Suppressor macrophage treated with lipopolysaccharide for 1 hour (primary cell): ENCODE measurements around the gene FOXS1.

ENCODE experiments used
- DNase-seq, 3 donors: peaks; one replicate each; pipeline ENCODE4 v3.0.0-alpha.2; 2020 to 2022

Gene FOXS1

DNA sequence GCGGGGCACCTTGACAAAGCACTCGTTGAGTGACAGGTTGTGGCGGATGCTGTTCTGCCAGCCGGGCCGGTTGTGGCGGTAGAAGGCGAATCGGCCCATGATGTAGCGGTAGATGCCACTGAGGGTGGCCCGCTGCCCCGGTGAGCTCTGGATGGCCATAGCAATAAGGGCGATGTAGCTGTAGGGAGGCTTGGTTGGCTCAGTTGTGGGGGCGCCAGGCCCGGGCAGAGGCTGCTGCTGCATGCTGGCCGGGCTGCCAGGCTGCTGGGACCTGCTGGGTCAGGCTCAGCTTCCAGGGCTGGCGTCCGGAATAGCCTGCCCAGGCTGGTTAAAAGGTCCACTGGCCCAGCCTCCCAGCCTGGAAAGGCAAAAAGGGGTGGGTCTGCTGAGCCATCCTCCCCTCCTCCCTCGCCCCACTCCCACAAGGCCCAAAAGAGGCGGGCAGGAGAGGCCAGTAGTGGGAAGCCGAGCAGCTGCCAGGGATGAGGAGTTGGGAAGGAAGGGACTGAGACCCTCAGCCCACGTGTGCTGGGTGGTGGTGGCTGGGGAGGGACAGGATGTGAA lies at the start of gene FOXS1:
FOXS1 (minus strand) TSS at position 305 of the 564 bp plus-strand sequence; CDS start at position 243, 62 bp downstream.
- DNase-seq: no peak

DNA sequence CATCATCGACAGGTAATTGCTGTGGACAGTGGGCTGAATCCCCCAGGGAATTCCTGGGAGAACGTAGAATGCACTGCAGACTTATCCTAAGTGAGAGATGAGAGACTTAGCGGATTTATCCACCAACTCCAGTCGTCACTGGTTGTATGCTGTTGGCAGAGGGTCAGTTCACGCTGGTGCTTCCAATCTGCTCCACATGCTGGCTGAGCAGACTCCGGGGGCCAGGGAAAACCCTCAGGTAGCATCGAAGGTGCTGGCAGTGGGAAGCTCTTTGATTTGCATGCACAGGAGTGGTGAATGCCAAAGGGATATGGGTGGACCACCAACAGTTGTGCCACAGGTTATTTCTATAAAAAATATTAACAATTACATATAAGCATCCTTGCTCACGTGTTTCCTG lies 45.2 kb upstream of the FOXS1 start:
- no peak for DNase-seq

DNA sequence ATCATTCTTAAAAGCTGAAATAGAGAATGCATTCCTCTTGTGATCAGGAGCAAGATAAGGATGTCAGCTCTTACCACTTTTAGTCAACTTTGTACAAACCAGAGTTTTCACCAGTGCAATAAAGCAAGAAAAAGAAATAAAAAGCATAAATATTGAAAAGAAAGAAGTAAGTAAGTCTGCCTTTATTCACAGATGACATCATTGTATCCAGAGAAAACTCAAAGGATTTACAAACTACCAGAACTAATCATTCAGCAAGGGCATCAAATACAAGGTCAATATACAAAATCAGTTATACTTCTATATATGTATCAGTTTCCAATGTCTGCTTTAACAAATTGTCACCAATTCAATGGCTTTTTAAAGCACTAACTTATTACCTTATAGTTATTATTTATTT lies 38.4 kb upstream of the FOXS1 start:
- no peak for DNase-seq

DNA sequence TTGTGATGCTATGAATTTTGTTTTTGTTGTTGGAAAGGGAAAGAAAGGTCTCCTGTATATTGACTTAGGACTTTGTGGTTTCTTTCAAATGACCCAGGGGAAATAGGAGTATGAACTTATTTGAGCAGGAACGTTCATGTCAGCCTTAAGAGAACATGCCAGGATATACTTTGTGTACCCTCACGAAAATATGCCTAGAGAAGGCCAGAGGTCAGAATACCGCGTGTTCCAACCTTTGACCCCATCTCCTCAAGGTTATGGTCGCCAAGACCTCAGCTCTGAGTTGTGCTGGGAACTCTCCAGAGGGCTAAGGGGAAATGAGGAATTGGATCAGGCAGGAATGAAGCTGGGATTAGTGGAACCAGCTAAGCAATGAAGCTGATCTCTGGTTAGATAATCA lies 36.5 kb upstream of the FOXS1 start:
- no peak for DNase-seq

DNA sequence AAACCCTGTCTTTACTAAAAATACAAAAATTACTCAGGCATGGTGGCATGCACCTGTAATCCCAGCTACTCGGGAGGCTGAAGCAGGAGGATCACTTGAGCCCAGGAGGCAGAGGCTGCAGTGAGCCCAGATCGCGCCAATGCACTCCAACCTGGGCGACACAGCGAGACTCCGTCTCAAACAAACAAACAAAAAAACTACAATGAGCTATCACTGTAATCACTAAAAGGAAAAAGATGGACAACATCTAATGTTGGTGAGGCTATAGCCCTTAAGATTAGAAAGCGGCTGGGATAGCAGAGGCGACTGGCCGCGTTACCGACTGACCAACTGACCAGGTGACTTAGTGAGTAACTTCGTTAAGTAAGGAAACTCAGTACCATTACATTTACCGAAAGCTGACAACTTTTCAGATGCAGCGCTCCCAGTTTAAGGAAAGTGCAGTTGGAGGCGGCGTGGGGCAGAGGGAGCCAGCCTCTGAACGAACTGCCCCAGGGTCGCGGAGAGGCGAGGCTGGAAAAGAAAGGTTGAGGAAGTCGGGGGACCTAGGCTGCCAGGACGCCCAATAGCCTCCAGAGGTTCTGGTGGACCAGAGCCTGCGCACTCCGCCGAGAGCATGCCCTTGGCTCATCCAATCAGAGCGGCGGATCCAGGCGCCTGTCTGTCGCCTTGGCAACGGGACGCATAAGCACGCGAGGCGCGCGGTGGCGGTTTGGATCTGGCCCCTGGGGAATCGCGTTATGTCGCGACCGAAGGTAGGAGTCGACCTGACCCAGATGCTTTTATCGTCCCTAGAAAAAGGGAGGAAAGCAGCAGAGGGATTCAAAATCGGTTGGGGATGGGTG lies 34.0 kb upstream of the FOXS1 start:
- peak; percentile 97 to 98 (median 97) for DNase-seq

DNA sequence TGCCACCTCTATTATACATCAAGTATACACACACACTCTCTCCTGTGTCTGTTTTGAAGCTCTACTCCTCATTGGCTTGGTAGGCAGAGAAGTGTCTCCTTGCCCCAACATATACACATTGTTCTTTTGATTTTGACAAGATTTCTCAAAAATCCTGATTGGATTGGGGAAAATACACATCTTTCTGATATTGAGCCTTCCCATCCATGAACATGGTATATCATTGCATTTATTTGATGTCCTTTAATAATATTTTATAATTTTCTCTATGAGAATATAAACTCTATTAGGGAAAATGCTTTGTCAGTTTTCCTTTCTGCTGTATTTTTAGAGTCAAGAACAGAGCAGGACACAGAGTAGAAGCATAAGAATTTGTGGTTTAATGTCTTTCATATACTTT lies 32.3 kb upstream of the FOXS1 start:
- no peak for DNase-seq

DNA sequence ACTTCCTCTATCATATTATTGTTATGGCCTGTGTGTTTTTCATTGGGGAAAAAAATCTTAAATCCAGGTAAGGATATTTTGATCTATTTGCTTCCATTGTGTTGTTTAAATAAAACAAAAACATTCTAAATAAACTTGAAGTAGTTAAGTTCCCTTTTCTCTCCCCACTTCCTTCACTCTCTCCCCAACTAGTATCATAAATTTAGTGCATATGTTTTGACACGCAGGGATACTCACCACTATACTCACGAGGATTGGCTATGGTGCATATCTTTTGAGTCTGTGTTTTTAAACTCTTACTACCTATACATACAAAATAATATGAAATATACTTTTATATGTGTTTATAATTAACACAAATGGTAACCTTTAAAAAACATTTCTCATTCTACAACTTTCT lies 30.3 kb upstream of the FOXS1 start:
- peak in 2 of 3 donors; percentile 31 to 39 for DNase-seq

DNA sequence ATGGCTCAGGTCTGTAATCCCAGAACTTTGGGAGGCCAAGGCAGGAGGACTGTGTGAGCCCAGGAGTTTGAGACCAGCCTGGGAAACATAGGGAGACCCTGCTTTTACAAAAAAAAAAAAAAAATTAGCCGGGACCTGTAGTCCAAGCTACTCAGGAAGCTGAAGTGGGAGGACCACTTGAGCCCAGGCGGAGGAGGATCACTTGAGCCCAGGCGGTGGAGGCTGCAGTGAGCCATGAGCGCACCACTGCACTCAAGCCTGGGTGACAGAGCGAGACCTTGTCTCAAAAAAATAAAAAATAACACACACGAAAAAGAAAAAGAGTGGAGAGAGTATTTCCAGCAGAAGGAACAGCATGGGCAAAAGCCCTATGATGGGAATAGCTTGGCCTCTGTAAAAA lies 27.0 kb upstream of the FOXS1 start:
- DNase-seq: no peak

DNA sequence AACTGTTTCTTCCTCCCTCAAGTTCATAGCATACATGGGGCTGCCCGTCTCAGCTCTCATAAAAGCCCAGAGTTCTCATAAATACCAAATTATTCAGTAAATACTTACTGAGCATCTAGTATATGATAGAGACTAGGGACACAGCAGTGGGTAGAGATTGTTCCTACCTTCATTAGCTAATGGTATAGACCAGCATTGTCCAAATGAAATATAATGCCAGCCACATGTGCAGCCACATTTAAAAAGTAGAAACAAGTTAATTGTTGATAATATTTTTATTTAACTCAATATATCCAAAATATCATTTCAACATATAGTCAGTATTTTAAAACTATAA lies 26.2 kb upstream of the FOXS1 start:
- no peak for DNase-seq

DNA sequence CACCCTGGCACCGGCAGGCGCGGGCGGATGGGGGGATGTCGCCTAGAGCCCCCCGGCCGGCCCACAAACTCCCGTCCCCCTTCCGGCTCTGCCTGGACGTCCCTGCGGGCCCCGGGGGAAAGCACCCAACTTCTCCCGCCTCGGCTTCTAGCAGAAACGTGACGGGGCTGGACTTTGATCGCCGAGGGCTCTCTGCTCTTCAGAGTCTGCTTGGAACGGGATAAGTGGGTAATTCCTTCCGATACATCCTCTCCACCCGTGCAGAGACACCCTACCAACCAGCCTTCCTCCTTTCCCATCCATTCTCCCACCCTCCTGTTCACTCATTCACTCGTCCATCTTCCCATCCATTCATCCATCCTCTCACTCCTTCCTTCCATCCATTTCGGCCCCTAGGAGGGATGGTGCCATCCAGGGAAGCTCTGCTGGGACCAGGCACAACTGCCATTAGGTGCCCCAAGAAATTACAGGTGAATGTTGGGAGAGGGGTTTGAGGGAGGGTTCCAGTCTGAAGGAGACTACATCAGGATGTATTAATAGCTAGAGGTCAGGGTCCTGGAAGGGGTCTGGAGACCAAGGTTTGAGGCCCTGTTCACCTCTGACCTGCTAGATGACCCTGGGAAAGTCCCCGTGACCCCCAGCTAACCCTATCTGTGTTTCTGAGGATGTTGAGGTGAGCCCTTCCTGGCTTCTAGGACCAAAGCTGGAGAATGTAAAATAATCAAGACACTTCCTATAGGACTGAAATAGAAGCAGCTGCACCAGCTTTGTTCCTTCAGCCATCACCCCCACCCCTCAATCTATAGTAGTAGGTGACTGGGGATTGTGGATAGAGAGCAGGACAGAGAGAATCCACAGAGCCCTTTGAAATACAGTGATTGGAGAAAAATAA lies 25.6 kb upstream of the FOXS1 start:
- DNase-seq: peak in 2 of 3 donors; percentile 27 to 63

DNA sequence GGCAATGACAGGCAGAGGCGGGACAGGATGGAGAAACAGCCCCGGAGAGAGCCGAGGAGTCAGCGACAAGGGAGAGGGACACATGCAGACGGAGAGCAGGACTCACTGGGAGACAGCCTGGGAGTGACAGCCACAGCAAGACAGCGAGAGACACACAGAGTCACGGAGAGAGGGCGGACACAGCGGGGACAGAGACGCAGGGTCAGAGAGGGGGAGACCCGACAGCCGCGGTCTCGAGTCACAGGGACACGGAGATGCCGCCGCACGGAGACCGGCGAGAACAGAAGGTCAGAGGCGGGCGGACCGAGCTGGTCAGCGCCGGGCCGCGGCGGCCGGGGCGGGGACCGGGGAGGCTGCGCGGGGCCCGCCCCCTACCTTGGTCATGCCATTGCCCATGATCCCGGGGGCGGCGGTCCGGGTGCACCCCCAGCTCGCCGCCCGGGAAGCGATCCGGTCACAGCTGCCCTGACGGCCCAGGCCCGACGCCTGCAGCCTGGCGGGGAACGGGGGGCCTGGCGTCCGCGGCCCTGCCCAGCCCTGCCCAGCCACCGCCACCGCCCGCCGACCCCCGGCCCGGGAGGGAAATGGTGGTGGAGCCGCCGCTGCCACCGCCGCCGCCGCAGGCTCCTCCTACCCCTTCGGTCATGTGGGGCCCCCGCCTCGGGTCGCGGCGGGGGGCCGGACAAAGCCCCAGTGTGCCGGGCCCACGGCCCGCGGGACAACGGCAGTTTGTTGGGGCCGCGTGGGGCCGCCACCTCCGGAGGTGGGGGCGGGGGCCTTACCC lies 24.7 kb upstream of the FOXS1 start, which contains the start of the genes DUSP15 and TTLL9:
DUSP15 (minus strand) TSS at position 586 of the 784 bp plus-strand sequence; CDS start at position 396, 190 bp downstream.
TTLL9 (plus strand) TSS at position 693 of the 784 bp plus-strand sequence. CDS start 493 bp downstream, outside the sequence.
- peak; percentile 34 to 73 (median 50) for DNase-seq

DNA sequence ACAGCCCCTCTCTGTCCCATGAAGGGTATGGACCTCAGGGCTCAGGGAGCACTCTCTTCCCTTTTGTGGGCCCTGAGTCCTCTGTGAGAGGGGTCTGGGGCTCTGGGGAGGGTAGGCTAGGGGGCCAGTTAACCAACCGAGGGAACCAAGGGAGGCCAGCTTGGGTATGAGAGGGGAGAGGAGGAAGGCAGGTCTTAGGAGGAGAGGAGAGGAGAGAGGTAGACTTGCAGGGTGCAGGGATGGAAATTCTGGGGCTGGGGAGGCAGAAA lies 24.2 kb upstream of the FOXS1 start:
- DNase-seq: no peak

DNA sequence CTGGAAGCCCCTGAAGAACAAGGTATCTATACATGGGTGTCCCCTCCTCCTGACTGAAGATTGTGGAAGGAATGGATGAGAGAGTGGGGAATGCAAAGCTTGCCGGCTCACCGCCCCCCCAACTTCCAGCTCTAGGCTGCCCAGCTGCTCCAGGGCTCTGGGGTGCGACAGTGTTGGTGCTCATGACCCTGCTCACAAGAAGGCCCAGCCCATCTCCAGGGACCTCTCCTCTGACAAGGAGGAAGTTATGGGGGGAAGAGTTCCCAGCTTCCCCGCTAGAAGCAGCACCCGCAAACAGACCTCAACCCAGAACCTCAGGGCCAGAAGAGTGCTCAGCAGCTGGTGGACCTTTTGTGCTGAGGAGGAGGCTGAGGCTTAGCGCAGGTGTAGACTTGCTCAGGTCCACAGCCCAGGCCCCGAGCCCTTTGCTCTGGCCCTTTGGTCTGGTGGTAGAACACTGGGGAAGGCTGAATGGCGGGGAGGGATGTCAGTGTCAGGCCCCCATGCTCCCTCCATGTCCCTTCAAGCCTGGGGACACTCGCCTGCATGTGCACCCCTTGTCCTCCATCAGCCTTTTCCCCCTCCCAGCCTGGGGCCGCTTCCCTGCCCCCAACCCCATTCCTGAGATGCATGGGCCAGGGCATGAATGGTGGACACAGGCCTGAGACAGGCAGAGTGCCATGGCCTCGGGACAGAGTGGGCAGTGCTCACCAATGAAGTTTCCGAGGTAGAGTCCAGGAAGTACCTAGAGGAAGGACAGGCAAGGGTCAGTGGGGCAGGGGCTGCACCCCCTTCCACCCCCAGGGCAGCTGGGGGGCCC lies 23.7 kb upstream of the FOXS1 start:
- DNase-seq: no peak

DNA sequence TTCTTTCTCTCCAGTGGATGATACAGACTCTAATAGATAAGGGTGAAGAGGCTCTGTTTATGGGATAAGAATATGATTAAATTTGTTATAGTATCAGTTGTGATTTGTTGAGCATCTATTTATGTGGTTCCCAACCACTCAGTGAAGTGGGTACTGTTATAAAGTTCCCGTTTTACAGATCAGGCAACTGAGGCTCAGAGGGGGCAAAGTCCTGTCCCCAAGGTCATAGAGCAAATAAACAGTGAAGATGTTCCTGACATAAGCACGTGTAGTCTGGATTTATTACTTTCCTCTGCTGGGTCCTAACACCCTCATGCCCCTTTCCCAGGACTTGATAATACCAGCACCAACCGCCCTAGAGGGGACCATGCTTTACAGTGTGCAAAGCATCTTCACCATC lies 20.8 kb upstream of the FOXS1 start:
- DNase-seq: no peak

DNA sequence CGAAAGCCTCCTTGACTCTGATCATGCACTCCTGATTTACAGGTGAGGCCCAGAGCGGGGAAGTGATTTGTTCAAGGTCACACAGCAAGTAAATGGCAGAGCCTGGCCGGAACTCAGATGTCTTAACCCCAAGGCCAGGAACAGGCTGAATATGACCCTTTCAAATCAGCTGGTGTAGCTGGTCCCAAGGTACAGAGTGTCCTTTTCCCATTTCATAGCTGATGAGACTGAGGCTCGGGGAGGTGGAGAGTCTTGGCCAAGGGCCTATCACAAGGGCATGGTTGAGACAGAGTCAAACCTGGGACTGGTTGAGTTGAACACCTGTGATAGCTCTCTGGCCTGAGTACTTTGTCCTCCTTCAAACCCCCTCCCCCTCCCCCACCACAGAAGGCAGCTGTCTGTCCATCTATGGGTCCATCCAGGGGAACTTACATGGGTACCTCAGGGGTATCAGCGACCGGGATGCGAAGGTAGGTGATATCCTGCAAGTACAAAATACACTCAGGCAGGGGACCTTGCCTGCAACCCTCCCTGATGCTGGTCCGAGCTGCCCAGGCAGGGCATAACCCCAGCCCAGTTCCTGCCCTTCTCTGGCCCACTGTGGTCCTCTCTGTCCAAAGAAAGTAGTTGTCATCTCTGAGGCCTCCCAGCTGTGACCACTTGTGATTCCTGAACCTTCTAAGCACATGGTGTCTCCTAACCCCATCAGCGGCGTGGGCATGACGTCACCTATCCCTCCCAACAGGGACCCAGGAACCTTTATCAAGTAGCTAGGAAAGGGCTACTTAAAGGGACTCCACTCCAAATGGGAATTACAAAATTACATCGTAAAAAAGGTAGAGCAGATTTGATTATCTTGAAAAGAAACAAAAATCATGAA lies 19.4 kb upstream of the FOXS1 start:
- no peak for DNase-seq

DNA sequence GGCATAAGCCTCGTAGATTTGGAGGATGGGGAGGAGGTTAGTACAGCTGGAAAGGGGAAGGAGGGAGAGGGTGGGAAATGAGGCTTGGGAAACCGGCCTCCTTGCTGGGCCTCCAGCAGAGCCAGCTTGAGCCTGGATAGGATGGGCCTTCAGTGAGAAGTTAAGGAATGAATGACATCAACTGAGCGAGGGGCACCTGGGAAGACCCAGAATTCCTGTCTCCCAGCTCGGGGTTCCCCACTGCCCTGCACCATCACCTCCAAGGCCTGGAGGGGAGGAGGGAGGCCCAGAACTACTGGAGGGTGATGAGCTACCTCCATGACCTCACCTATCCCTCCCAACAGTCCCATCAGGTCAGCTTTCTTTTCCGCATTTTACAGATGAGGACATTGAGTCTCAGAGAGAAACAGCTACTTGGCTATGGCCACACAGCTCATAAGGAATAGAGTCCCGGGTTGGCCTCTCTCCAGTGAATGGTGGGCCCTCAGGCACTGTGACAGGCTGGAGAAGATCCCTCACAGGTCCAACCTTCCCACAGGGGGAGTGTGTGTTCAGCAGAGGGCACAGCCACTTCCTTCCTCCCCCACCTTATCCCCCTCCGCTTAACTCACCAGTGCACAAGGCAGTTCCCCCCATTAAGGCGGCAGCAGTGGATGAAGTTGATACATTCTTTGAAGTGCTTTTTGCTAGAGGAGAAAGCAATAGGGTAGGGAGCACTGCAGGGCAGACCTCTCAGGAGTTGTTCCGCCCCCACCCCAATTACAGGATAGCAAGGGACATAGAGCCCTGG lies 18.1 kb upstream of the FOXS1 start:
- no peak for DNase-seq

DNA sequence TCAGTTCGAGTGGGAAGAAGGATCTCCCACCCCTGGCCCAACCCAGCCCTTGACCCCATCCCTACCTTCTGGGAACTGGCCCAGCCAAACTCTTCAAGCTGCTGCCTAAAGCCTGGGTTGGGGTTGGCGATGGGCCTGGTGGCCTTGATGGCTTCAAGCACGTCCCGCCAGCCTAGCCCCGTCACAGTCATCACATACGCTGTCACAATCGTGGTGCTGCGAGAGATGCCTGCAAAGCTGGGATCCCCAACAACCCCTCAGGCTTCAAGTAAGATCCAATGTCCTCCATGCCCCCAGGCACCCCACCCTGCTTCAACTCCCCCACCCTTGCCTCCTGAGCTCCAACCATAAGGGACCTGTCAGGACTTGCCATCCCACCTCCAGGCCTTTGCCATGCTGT lies 17.1 kb upstream of the FOXS1 start:
- no peak for DNase-seq

DNA sequence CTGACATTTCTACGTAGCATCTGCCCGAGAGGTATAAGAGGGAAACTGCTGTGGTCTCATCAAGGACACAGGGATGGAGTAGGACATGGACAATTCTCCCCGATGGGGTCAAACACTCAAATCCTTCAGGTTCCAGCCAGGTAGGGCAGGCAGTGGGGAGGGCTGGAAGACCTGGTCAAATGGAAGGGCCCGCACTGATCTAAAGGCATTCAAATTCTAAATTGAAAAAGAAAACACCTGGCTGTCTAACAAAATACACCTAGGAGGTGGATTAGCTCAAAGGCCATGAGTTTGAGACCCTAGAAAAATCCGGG lies 16.7 kb upstream of the FOXS1 start:
- DNase-seq: no peak

DNA sequence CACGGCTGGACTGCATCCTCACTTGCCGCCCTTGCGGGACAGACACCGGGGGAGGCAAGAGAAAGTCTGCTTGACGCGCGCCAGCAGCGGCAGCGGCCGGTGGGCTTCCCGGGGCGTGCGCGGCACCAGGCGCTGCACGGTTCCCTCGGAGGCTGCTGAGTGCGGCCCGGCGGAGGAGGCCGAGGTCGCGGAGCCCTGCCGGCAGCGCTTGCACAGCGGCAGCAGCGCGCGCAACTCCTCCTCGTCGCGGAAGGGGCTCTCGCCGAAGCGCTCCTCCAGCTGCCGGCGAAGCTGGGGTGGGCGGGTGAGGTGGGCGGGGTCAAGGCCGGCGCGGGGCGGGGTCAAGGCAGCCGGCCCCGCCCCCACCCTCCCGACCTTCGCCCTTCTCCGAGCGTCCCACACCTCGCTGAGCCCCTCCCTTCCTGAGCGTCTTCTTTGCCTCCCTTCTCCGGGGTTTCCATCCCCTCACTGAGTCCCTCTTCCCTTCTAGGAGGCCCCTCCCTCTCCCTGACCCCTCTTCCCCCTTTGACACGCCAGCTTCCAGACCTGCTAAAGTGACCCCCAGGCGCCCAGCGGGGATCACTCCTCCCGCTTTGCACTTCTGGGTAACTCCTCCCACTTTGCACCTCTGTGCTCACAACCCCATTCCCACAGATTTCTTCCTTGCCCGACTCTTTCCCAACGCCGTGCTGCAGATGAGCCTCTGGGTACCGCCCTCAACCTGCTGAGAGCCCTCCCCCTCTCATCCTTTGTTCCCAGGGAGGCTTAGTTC lies 16.2 kb upstream of the FOXS1 start:
- DNase-seq: peak; percentile 69 to 87 (median 73)

DNA sequence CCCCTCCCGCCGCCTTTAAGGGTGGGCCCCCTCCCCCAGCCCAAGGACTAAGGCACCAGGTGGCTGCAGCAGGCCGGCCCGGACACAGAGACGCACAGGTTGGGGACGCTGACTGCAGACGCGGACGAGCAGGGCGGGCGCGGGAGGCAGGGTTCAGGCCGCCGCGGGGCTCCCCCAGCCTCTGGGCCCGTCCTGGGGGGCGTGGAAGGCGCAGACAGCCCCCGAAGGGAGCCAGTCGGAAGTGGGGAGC lies 15.7 kb upstream of the FOXS1 start:
- no peak for DNase-seq
